Activated CD4-positive, alpha-beta memory T cell treated with anti-CD3 and anti-CD28 coated beads, Interleukin-2, amount 10 ng/mL, durations not matched to agents 7 days and 5 days (primary cell): Measurements from ENCODE around the gene STING1. TPM values are rescaled to one million over a fixed set of nuclear protein-coding genes. Genes with fewer than 3 reads are reported as not detected.

Experiments
- CTCF ChIA-PET: fragments of 350-600 bp; sonication (Branson Sonifier 250); formaldehyde crosslinking; loops from one replicate; lab custom pipeline; 2021; ENCODE audit warnings: antibody characterized with exemption, inconsistent platforms; lab: Charles Lee
- POLR2A ChIA-PET: fragments of 350-600 bp; sonication (Branson Sonifier 250); formaldehyde crosslinking; loops from one replicate; lab custom pipeline; 2021; ENCODE audit warnings: antibody characterized with exemption; lab: Charles Lee
- DNase-seq: peaks from one replicate; pipeline ENCODE4 v3.0.0-alpha.2; 2020
- H3K27ac Mint-ChIP-seq: one replicate; pipeline ENCODE4 v1.8.0; 2021; ENCODE audit warnings: mild to moderate bottlenecking, mixed read lengths
- H3K27me3 Mint-ChIP-seq: one replicate; pipeline ENCODE4 v1.8.0; 2021; ENCODE audit warnings: mixed read lengths
- H3K36me3 Mint-ChIP-seq: one replicate; pipeline ENCODE4 v1.8.0; 2021; ENCODE audit warnings: low read depth, mixed read lengths
- H3K4me1 Mint-ChIP-seq: one replicate; pipeline ENCODE4 v1.8.0; 2021; ENCODE audit warnings: mixed read lengths
- H3K4me3 Mint-ChIP-seq: one replicate; pipeline ENCODE4 v1.8.0; 2021; ENCODE audit warnings: mild to moderate bottlenecking, mixed read lengths
- H3K9me3 Mint-ChIP-seq: one replicate; pipeline ENCODE4 v1.8.0; 2021; ENCODE audit warnings: mixed read lengths
- total RNA-seq, 2 experiments: library from RNA; stranded (reverse); gene quantifications; one replicate each; pipeline ENCODE4 v1.2.3, GENCODE V29; 2021

STING1 gene
- total RNA-seq, 2 experiments from 2014 or later: 277 to 281 TPM

DNA sequence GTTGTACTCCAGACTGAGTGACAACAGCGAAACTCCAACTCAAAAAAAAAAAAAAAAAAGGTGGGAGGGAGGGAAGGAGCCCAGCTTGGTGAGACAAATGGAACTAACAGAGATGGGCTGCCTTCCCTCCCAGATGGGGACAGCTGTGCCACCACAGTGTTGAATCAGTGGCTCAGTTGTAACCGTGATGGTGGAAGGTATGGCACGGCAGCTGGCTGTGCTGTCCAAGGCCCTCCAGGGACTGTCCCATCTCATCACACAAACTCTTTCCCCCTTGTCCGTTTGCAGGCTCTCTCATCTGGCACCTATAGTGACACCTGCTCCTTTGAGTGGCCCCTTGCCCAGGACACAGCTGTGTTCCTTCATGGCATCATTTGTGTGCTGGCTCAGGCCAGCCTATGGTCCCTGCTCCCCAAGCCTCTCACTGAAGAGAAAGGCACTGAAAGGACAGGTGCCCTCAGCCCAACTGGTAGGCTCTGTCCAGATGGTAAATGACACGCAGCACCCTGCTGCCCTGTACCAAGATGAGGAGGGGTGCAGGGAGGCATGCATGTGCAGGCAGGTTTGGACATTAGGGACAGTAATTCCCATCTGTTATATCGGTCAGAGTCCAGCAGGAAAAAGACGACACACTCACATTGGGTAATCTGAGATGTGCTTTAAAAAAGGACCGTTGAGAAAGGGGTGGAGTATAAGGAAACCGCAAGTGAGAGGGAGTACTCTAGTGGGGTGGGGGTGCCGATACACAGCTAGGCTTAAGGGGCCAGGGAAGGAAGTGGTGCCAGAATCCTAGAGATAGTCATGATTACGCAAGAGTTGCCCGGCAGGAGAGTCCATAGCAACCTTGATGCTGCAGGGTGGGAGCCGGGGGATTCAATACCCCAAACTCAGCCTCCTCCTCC is 7.4 kb downstream of the STING1 start:
- ChIA-PET POLR2A (interaction anchor here (1.4 to 2.9 kb wide), 6 partner anchors 8 to 71 kb away, joined by 3 to 20 read pairs (median 4); partner anchors contain the start of gene SPATA24), CTCF (interaction anchor here (0.6 to 3.0 kb wide), 5 partner anchors 7 to 53 kb away, joined by 3 to 10 read pairs (median 3); partner anchors contain the start of gene STING1)
- peak overlapping the region; percentile 3 for H3K4me3 Mint-ChIP-seq
- DNase-seq: no peak
- H3K9me3 Mint-ChIP-seq: no peaks in the 10 kb centered on the region
- H3K4me1 Mint-ChIP-seq: peaks cover 88% of the 10 kb centered on the region
- H3K27me3 Mint-ChIP-seq: no peaks in the 10 kb centered on the region
- H3K27ac Mint-ChIP-seq: peak overlapping the region; percentile 80
- peaks cover 62% of the 10 kb centered on the region for H3K36me3 Mint-ChIP-seq

GRCh38 chr5:139473565-139473964 is 9.0 kb downstream of the STING1 start:
- CTCF ChIA-PET: interaction anchor here (0.6 to 2.0 kb wide), 3 partner anchors 9 to 43 kb away, joined by 3 to 10 read pairs (median 3); partner anchors contain the start of gene STING1
- no peak for DNase-seq
- peaks cover 94% of the 10 kb centered on the region for H3K4me1 Mint-ChIP-seq

DNA sequence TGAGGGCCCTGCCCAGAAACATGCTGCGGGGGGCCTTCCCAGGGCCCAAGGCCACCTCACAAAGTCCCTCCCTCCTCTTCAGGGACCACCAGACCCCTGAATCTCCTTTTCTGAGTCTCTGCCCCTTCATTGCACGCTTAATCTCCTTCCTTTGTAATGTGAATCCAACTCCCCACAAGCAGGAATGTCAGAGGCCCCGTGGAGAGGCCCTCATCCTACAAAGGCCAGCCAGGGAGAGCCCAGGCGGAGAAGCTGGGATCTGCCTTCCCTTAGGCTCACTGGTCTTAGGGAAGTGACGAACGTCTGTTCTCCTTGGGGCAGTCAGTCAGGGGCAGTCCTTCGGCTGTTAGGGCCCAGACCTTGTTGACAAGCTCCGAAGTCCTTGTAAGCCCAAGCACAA is 9.5 kb downstream of the STING1 start:
- Mint-ChIP-seq H3K27ac (peak overlapping the region; percentile 80), H3K36me3 (peaks cover 47% of the 10 kb centered on the region), H3K4me3 (no peak overlapping the region), H3K27me3 (no peaks in the 10 kb centered on the region), H3K9me3 (no peaks in the 10 kb centered on the region), H3K4me1 (peaks cover 94% of the 10 kb centered on the region)
- DNase-seq: no peak
- CTCF ChIA-PET: interaction anchor here (1.1 to 2.0 kb wide), 2 partner anchors 9 to 43 kb away, joined by 3 to 10 read pairs; partner anchors contain the start of gene STING1
- POLR2A ChIA-PET: interaction anchor here (0.9 to 5.8 kb wide), 5 partner anchors 9 to 88 kb away, joined by 3 to 63 read pairs (median 7); partner anchors contain the start of genes DNAJC18, STING1 and UBE2D2

More at GRCh38 chr5:139473565-139473964, 9.0 kb downstream of the STING1 start:
- Mint-ChIP-seq H3K4me3 (peak overlapping the region; percentile 16), H3K27me3 (no peaks in the 10 kb centered on the region), H3K36me3 (peaks cover 52% of the 10 kb centered on the region), H3K27ac (peak overlapping the region; percentile 80), H3K9me3 (no peaks in the 10 kb centered on the region)
- POLR2A ChIA-PET: interaction anchor here (0.7 to 5.8 kb wide), 5 partner anchors 8 to 53 kb away, joined by 3 to 63 read pairs (median 7); partner anchors contain the start of genes DNAJC18 and STING1

DNA sequence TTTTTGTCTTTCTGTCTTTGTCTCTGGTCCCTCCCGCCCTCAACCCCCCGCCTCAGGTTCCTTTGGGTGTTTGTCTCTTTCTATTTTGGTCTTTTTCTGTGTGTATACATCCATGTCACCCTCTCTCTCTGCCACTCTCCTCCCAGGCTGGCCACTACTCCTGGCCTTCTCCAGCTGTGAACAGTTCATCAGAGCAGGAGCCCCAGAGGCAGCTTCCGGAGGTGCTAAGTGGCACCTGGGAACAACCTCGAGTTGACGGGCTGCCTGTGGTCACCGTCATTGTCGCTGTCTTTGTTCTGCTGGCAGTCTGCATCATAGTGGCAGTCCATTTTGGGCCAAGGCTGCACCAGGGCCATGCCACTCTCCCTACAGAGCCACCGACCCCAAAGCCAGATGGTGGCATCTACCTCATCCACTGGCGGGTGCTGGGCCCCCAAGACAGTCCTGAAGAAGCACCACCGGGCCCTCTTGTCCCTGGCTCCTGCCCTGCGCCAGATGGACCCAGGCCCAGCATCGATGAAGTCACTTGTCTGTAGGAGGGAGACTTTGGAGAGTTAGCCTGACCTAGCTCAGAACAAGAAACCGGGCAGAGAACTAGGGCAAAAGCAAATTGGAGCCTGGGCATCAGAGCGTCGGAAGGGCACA is 10.1 kb downstream of the STING1 start:
- Mint-ChIP-seq H3K4me3 (peak overlapping the region; percentile 73), H3K9me3 (no peaks in the 10 kb centered on the region), H3K36me3 (peaks cover 41% of the 10 kb centered on the region), H3K27me3 (no peaks in the 10 kb centered on the region), H3K27ac (peak overlapping the region; percentile 90), H3K4me1 (peaks cover 89% of the 10 kb centered on the region)
- POLR2A ChIA-PET: interaction anchor here (0.9 to 5.8 kb wide), 5 partner anchors 9 to 88 kb away, joined by 3 to 63 read pairs (median 7); partner anchors contain the start of genes DNAJC18, STING1 and UBE2D2
- CTCF ChIA-PET: interaction anchor here (1.1 to 1.5 kb wide), 2 partner anchors 42 to 50 kb away, joined by 3 read pairs; no protein-coding TSS in a partner anchor
- DNase-seq: no peak

DNA sequence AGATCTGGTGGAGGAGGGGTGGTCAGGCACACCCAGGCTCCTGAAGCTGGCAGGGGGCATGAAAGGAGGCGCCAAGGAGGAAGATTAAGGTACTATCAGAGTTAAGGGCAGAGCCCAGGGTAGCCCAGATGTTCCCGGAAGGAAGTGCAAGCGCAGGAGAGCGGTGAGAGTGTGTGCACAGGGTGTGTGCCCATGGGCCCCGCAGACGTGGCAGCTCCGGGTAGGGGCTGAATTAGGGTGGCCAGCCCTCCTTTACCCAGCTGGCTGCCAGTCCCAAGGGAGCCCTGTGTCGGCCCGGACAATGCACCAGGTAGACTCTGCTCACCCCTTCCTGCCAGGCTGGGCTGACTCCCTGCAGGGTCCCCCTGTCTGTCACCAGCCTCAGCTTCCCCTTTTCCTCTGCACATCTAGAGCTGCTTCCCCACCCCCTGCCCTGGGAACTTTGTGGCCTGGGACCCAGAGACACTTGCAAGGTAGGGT is 11.7 kb downstream of the STING1 start, which contains the start of gene SMIM33:
Gene SMIM33, plus strand, starts transcription at position 184 of the 480 bp plus-strand sequence. Its CDS starts 118 bp downstream, at position 302.
- peak within 1 kb of the TSS; percentile 90 for H3K27ac Mint-ChIP-seq
- no peaks in the 10 kb centered on the region for H3K27me3 Mint-ChIP-seq
- CTCF ChIA-PET: interaction anchor here (0.8 to 2.0 kb wide), 10 partner anchors 10 to 92 kb away, joined by 3 to 14 read pairs (median 4); partner anchors contain the start of gene STING1
- H3K4me1 Mint-ChIP-seq: peaks cover 76% of the 10 kb centered on the region
- H3K36me3 Mint-ChIP-seq: peaks cover 25% of the 10 kb centered on the region
- peak; percentile 56 for DNase-seq
- H3K9me3 Mint-ChIP-seq: no peaks in the 10 kb centered on the region
- POLR2A ChIA-PET: interaction anchor here (0.9 to 5.8 kb wide), 19 partner anchors 8 to 174 kb away, joined by 3 to 63 read pairs (median 5); partner anchors contain the start of genes DNAJC18 and STING1
- H3K4me3 Mint-ChIP-seq: peak within 1 kb of the TSS; percentile 73

GRCh38 chr5:139468421-139468931 is 14.1 kb downstream of the STING1 start:
- CTCF ChIA-PET: interaction anchor here (0.9 to 1.7 kb wide), 2 partner anchors 45 to 65 kb away, joined by 4 to 5 read pairs; partner anchors contain the start of gene SPATA24
- DNase-seq: peak; percentile 45
- POLR2A ChIA-PET: interaction anchor here (1.6 to 3.0 kb wide), 2 partner anchors 10 to 20 kb away, joined by 3 to 8 read pairs; no protein-coding TSS in a partner anchor
- Mint-ChIP-seq H3K4me3 (no peak overlapping the region), H3K36me3 (peaks cover 6% of the 10 kb centered on the region), H3K4me1 (peaks cover 53% of the 10 kb centered on the region), H3K27ac (peak overlapping the region; percentile 70), H3K27me3 (no peaks in the 10 kb centered on the region), H3K9me3 (no peaks in the 10 kb centered on the region)

DNA sequence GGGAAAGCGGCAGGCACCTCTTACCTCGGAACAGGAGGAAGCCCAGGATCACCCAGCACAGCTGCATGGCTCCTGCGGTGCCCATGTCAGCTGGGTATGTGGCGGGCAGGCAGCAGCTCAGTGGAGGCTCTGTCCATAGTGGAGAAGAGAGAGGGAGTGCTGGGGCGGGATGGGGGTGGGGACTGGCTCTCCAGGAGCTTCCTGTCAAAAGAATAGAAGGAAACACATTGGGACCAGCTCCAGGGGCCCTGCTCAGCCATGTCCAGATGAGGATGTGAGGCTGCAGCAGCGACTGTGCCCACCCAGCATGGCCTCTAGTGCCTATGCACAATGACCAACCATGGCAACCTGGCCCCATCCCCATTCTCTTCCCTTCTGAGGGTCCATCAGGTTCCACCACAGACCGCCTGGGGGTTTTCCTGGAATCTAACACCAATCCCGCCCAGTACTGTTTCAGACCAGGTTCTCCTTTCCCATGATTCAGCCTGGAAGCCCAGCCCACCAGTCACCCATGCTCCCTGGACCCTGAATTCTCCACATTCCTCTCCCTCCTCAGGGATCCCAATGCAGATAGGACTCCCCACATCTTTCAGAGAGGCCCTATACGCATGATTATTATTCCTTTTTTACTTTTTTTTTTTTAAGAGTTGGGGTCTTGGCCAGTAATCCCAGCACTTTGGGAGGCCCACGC is 19.8 kb downstream of the STING1 start, which contains the start of gene ECSCR:
Gene ECSCR, minus strand, starts transcription at position 158 of the 691 bp plus-strand sequence. Its CDS starts 73 bp downstream, at position 85.
- DNase-seq: no peak
- Mint-ChIP-seq H3K9me3 (no peaks in the 10 kb centered on the region), H3K4me1 (peaks cover 42% of the 10 kb centered on the region), H3K27me3 (no peaks in the 10 kb centered on the region), H3K4me3 (no peak within 1 kb of the TSS), H3K27ac (no peak within 1 kb of the TSS), H3K36me3 (no peaks in the 10 kb centered on the region)
- POLR2A ChIA-PET: interaction anchor here (1.3 to 5.9 kb wide), 2 partner anchors 15 to 19 kb away, joined by 5 to 58 read pairs; partner anchors contain the start of gene STING1
- CTCF ChIA-PET: no interaction called here

GRCh38 chr5:139461698-139462097 is 20.9 kb downstream of the STING1 start:
- Mint-ChIP-seq H3K36me3 (no peaks in the 10 kb centered on the region), H3K9me3 (no peaks in the 10 kb centered on the region), H3K4me3 (no peak overlapping the region), H3K4me1 (peaks cover 49% of the 10 kb centered on the region), H3K27ac (no peak overlapping the region), H3K27me3 (no peaks in the 10 kb centered on the region)
- CTCF ChIA-PET: no interaction called here
- POLR2A ChIA-PET: interaction anchor here (1.0 to 5.9 kb wide), 5 partner anchors 9 to 25 kb away, joined by 3 to 58 read pairs (median 20); partner anchors contain the start of genes SMIM33 and STING1
- no peak for DNase-seq

GRCh38 chr5:139461176-139461575 is 21.4 kb downstream of the STING1 start:
- Mint-ChIP-seq H3K4me3 (no peak overlapping the region), H3K27me3 (no peaks in the 10 kb centered on the region), H3K4me1 (peaks cover 54% of the 10 kb centered on the region), H3K9me3 (no peaks in the 10 kb centered on the region), H3K27ac (peak overlapping the region; percentile 98), H3K36me3 (no peaks in the 10 kb centered on the region)
- POLR2A ChIA-PET: interaction anchor here (1.0 to 5.9 kb wide), 4 partner anchors 10 to 24 kb away, joined by 3 to 58 read pairs (median 26); partner anchors contain the start of genes SMIM33 and STING1
- no peak for DNase-seq
- CTCF ChIA-PET: interaction anchor here (2.0 to 4.4 kb wide), 3 partner anchors 21 to 39 kb away, joined by 6 to 20 read pairs (median 7); partner anchors contain the start of genes DNAJC18 and STING1

DNA sequence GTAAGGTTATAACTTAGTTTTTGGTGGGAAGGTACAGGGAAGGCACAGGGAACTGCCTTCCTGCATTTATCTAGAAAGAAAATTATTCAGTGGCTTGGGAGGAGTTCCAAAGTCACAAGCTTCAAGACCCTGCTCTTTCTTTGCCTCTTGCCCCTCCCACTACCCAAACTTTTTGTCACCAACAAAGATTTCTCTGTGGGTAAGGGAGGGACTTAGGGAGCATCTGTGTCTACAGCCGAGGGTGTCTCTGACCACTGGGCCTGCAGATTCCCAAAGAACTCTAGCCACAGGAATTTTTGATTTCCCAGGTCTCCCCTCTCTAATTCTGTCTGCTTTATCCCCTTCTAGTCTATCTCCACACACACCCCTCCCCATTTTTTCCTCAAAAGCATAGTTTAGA is 22.1 kb downstream of the STING1 start:
- Mint-ChIP-seq H3K27ac (peak overlapping the region; percentile 98), H3K27me3 (no peaks in the 10 kb centered on the region), H3K36me3 (no peaks in the 10 kb centered on the region), H3K9me3 (no peaks in the 10 kb centered on the region), H3K4me1 (peaks cover 57% of the 10 kb centered on the region), H3K4me3 (peak overlapping the region; percentile 35)
- CTCF ChIA-PET: interaction anchor here (0.6 to 4.4 kb wide), 8 partner anchors 10 to 912 kb away, joined by 3 to 20 read pairs (median 6); partner anchors contain the start of genes DNAJC18, SMIM33 and STING1
- DNase-seq: no peak
- POLR2A ChIA-PET: interaction anchor here (1.0 to 6.9 kb wide), 10 partner anchors 10 to 71 kb away, joined by 3 to 73 read pairs (median 14); partner anchors contain the start of genes DNAJC18, MZB1, SMIM33 and STING1
